Thymus (tissue), 11 donors: ENCODE results near the gene SF3B2. TPM values are rescaled to one million over a fixed set of nuclear protein-coding genes. Genes with fewer than 3 reads are reported as not detected.

Source experiments
- DNase-seq, 9 donors: peaks; one replicate each; pipeline ENCODE4 v3.0.0-alpha.2; 2013; ENCODE audit warnings: low spot score in 9 of 9, low read depth in 6 of 9, missing footprints in 1 of 9
- H3K27ac ChIP-seq, 2 donors: one replicate each; pipeline ENCODE4 v1.5.1; 2013; ENCODE audit warnings: control low read depth in 1 of 2, low read depth in 1 of 2, low read length in 1 of 2, mild to moderate bottlenecking in 1 of 2, moderate library complexity in 1 of 2
- H3K27me3 ChIP-seq, 2 donors: one replicate each; pipeline ENCODE4 v1.5.1; 2013; ENCODE audit warnings: low read length in 1 of 2; ENCODE audit not compliant: control insufficient read depth in 2 of 2, insufficient read depth in 1 of 2
- H3K36me3 ChIP-seq, 2 donors: one replicate each; pipeline ENCODE4 v1.5.1; 2013; ENCODE audit warnings: low read length in 1 of 2, mild to moderate bottlenecking in 1 of 2, moderate library complexity in 1 of 2; ENCODE audit not compliant: control insufficient read depth in 2 of 2, insufficient read depth in 2 of 2
- H3K4me1 ChIP-seq, 2 donors: one replicate each; pipeline ENCODE4 v1.5.1; 2013; ENCODE audit warnings: low read length in 2 of 2; ENCODE audit not compliant: control insufficient read depth in 2 of 2, insufficient read depth in 2 of 2
- H3K4me3 ChIP-seq, 2 donors: one replicate each; pipeline ENCODE4 v1.5.1; 2013; ENCODE audit warnings: low read length in 2 of 2, control low read depth in 1 of 2, mild to moderate bottlenecking in 1 of 2
- H3K9me3 ChIP-seq, 2 donors: one replicate each; pipeline ENCODE4 v1.5.1; 2013; ENCODE audit warnings: low read length in 1 of 2, mild to moderate bottlenecking in 1 of 2; ENCODE audit not compliant: control insufficient read depth in 2 of 2, insufficient read depth in 1 of 2
- WGBS: extraction: QIAGEN DNeasy Blood & Tissue Kit; methylation state at CpG from one replicate; pipeline ENCODE4 v1.1.7; 2013; 5-methylcytosine and 5-hydroxymethylcytosine counted together
- polyA plus RNA-seq: library from polyadenylated mRNA; stranded (reverse); fragments of 200-250 nt; gene quantifications from one replicate; pipeline ENCODE4 v1.2.3, GENCODE V29; 2013
- total RNA-seq: library from RNA; stranded (reverse); fragments of 120-200 nt; gene quantifications from one replicate; pipeline ENCODE4 v1.2.4, GENCODE V29; 2013
- donor health status: healthy.

Gene SF3B2
- total and polyA plus RNA-seq, 2 donors, result 127 to 147 TPM

DNA sequence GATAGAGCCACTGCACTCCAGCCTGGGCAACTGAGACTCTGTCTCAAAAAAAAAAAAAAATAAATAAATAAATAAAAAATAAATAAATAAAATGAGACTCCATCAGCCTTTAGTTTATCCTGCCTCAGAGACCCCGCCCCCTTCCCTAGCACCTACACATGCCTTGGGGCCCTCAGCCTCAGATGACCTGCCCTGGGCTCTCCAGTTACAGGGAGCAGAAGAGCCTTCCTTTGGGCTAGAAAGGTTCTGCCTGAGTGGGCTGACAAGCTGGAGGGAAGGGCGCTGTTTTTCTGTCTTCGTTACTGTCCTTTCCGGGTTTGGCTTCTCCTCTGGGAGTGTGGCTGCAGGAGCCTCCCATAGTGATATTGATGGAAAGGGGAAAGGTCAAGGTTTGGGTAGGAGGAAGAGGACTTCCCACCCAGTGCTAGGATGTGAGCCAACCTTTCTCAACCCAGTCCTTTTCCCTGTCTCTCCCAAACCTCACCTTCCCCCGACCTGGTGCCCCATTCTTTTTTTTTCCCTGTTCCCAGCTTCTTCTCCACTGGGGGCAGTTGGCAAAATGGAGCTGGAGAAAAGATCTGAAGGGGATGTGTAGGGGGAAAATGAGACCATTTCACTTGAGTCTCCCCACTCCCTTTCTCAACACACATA lies 1.5 kb upstream of the SF3B2 start:
- Histone ChIP-seq H3K4me1 (peaks cover 9 to 44% of the 10 kb centered on the region in 2 donors), H3K27me3 (peaks cover 0 to 10% of the 10 kb centered on the region in 2 donors), H3K4me3 (no peak overlapping the region), H3K27ac (peak overlapping the region in 1 of 2 donors; percentile 89), H3K36me3 (peaks cover 7 to 27% of the 10 kb centered on the region in 2 donors), H3K9me3 (peaks cover 0 to 4% of the 10 kb centered on the region in 2 donors)
- DNase-seq, result no peak
- WGBS, result 97% methylated on average over 5 of the region's 5 CpGs

GRCh38 chr11:66051371-66051765 lies 796 bp upstream of the SF3B2 start:
- DNase-seq, result no peak
- 43% methylated on average over 12 of the region's 12 CpGs for whole genome bisulfite sequencing

DNA sequence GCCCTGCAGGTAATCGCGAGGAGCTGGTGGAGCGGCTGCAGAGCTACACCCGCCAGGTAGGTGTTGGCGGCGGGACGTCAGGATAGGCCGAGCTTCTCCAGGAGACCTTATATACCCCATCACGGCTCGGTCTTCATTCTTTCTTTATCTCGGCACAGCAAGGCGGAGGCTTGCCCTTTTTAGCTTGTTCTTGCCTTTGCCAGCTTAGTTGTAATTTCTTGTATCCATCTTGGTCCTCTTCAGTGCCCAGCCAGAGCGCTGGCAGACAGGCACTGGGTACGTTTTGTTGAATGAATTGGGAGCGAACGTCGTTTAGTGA lies 459 bp downstream of the SF3B2 start:
- 2% methylated on average over 17 of the region's 17 CpGs for WGBS
- DNase-seq, result no peak
- Histone ChIP-seq H3K4me3 (peak overlapping the region; percentile 66 to 100), H3K36me3 (peaks cover 20 to 46% of the 10 kb centered on the region in 2 donors), H3K27me3 (peaks cover 0 to 10% of the 10 kb centered on the region in 2 donors), H3K9me3 (peaks cover 0 to 4% of the 10 kb centered on the region in 2 donors), H3K4me1 (peaks cover 9 to 44% of the 10 kb centered on the region in 2 donors), H3K27ac (peak overlapping the region in 1 of 2 donors; percentile 89)

More at GRCh38 chr11:66051371-66051765, 796 bp upstream of the SF3B2 start:
- Histone ChIP-seq H3K9me3 (peaks cover 0 to 4% of the 10 kb centered on the region in 2 donors), H3K27ac (peak overlapping the region; percentile 86 to 89), H3K4me3 (peak overlapping the region; percentile 66 to 100), H3K36me3 (peaks cover 8 to 33% of the 10 kb centered on the region in 2 donors), H3K27me3 (peaks cover 0 to 10% of the 10 kb centered on the region in 2 donors), H3K4me1 (peaks cover 9 to 44% of the 10 kb centered on the region in 2 donors)

- Histone ChIP-seq H3K27me3 (no peaks in the 10 kb centered on the region), H3K9me3 (peaks cover 0 to 4% of the 10 kb centered on the region in 2 donors), H3K27ac (no peak overlapping the region), H3K36me3 (peaks cover 43 to 69% of the 10 kb centered on the region in 2 donors), H3K4me1 (peaks cover 6 to 27% of the 10 kb centered on the region in 2 donors), H3K4me3 (no peak overlapping the region)
- no peak for DNase-seq
- WGBS, result 98% methylated on average over 7 of the region's 7 CpGs
Measured at GRCh38 chr11:66055021-66055420, 2.9 kb downstream of the SF3B2 start.

DNA sequence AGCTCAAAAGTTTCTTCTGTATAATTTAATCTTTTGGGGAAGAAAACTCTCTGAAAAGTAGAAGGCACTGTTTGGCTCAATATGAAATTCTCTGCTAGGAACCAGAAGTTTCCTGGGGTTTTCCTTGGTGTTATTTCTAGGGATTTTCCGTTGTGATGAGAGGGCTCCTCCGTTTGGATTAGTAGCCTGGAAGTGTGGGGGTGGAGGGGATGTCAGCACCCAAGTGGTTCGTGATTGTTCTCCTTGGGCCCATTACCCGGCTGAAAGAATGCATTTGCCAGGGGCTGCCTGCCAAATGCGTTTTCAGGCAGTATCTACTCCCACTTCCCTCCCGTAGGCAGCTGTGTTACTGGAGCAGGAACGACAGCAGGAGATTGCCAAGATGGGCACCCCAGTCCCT lies 4.3 kb downstream of the SF3B2 start:
- Histone ChIP-seq H3K4me3 (no peak overlapping the region), H3K36me3 (peaks cover 57 to 83% of the 10 kb centered on the region in 2 donors), H3K27me3 (no peaks in the 10 kb centered on the region), H3K27ac (no peak overlapping the region), H3K9me3 (peaks cover 0 to 4% of the 10 kb centered on the region in 2 donors), H3K4me1 (peaks cover 6 to 15% of the 10 kb centered on the region in 2 donors)
- 95% methylated on average over 7 of the region's 7 CpGs for WGBS
- DNase-seq, result no peak

DNA sequence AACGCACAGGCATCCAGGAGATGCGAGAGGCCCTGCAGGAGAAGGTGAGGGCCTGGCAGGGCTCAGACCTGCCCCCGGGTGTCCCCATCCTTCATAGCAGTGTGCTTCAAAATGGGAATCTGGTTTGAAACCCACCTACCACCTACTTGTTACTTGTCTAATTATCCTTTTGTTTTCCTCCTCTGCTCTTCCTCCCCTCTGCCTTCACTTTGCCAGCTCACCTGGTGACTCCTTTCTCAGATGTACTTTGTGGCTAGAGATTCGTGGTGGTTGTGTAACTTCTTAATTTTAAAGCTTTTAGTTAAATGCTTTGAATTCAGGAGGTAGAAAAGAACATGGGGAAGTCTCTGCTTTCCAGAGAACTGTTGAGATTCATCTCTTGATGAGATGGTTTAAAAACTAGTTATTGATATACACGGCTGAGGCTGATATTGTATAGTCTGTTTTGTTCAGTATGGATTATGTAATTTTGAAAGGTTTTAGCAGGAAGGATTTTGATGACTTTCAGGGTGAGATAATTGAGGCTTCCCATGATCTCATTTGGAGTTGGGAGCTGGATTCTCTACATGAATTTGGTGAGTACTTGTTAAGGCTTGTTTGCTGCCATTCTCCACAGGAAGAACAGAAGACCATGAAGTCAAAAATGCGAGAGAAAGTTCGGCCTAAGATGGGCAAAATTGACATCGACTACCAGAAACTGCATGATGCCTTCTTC lies 8.0 kb downstream of the SF3B2 start:
- no peaks in the 10 kb centered on the region for H3K9me3 ChIP-seq

GRCh38 chr11:66061268-66061667 lies 9.1 kb downstream of the SF3B2 start:
- no peaks in the 10 kb centered on the region for H3K27me3 ChIP-seq
- peaks cover 80 to 92% of the 10 kb centered on the region in 2 donors for H3K36me3 ChIP-seq
- H3K27ac ChIP-seq, result no peak overlapping the region
- H3K4me3 ChIP-seq, result no peak overlapping the region
- WGBS, result 97% methylated on average over 6 of the region's 6 CpGs
- no peaks in the 10 kb centered on the region for H3K9me3 ChIP-seq
- H3K4me1 ChIP-seq, result no peaks in the 10 kb centered on the region
- no peak for DNase-seq

More for the DNA sequence above, 8.0 kb downstream of the SF3B2 start:
- peaks cover 80 to 95% of the 10 kb centered on the region in 2 donors for H3K36me3 ChIP-seq
- H3K4me3 ChIP-seq, result no peak overlapping the region
- no peaks in the 10 kb centered on the region for H3K4me1 ChIP-seq
- 86% methylated on average over 8 of the region's 8 CpGs for WGBS
- no peak overlapping the region for H3K27ac ChIP-seq
- H3K27me3 ChIP-seq, result no peaks in the 10 kb centered on the region
- DNase-seq, result no peak

GRCh38 chr11:66062408-66062807 lies 10.2 kb downstream of the SF3B2 start:
- H3K4me3 ChIP-seq, result no peak overlapping the region
- no peaks in the 10 kb centered on the region for H3K4me1 ChIP-seq
- peaks cover 81 to 92% of the 10 kb centered on the region in 2 donors for H3K36me3 ChIP-seq
- H3K9me3 ChIP-seq, result no peaks in the 10 kb centered on the region
- no peak overlapping the region for H3K27ac ChIP-seq
- H3K27me3 ChIP-seq, result no peaks in the 10 kb centered on the region
- WGBS, result 100% methylated on average over 2 of the region's 2 CpGs
- no peak for DNase-seq

DNA sequence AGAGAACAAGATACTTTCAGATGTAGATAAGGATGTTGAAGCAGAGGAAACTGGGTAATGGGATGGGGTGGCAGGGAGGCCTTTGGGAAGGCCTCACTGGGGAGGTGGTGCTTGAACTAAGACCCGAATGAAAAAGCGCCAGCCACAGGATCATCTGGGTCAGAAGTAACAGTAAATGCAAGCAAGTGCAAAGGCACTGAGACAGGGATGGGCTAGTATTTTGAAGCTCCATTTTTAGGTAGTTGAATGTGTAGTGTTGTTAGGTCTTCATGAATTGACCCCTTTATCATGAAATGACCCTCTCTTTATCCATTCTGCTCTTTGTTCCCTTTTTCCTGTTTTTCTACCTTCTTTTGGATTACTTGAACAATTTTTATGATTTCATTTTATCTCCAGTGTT lies 11.7 kb downstream of the SF3B2 start:
- peaks cover 0 to 11% of the 10 kb centered on the region in 2 donors for H3K4me1 ChIP-seq
- no peak overlapping the region for H3K27ac ChIP-seq
- no peaks in the 10 kb centered on the region for H3K9me3 ChIP-seq
- DNase-seq, result no peak
- WGBS, result 100% methylated on average over 2 of the region's 2 CpGs
- peaks cover 82 to 94% of the 10 kb centered on the region in 2 donors for H3K36me3 ChIP-seq
- H3K4me3 ChIP-seq, result no peak overlapping the region
- no peaks in the 10 kb centered on the region for H3K27me3 ChIP-seq
